LHCN-M2 (cell line): ENCODE measurements around the gene EPB41L1. TPM values are rescaled to one million over a fixed set of nuclear protein-coding genes. Genes with fewer than 3 reads are reported as not detected.
"Not testable (repeated sequence)": the region's sequence is repeated elsewhere in the genome, so short reads cannot be mapped to it uniquely, and the experiment has no call there.

Experiments used
- DNase-seq: peaks from one replicate; pipeline ENCODE4 v3.0.0-alpha.2; 2012; ENCODE audit warnings: low read depth
- total RNA-seq: library from RNA; depleted of rRNA; stranded (reverse); fragments of >200 nt; gene quantifications from 2 replicates; pipeline ENCODE4 v1.2.3, GENCODE V29; 2014

EPB41L1 gene
- total RNA-seq, 1 experiment from 2014 or later = 12.1 TPM

- DNase-seq = no peak
Measured at GRCh38 chr20:36125097-36125496, 29.4 kb upstream of the EPB41L1 start.

GRCh38 chr20:36126836-36127527 lies 27.6 kb upstream of the EPB41L1 start:
- no peak for DNase-seq

- peak; percentile 94 for DNase-seq
Measured at GRCh38 chr20:36128463-36129159, 25.9 kb upstream of the EPB41L1 start.

DNA sequence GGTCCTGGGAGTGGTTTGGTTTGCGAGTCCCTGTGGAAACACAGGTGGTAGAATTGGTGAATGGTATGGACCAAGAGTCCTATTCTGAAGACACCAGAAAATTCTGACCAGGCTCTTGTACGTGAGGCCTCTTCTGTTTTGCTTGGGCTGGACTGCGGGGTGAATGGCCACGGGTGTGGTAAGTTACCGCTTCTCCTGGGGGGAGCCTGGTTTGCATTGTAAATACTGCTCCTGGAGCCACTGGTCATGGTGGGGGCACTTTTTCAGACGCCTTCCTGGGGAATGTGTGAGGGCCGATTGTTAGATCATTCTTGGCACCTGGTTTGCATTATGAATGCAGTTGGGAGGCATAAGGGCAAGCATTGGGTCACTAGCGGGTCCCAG lies 25.4 kb upstream of the EPB41L1 start:
- DNase-seq = no peak

DNA sequence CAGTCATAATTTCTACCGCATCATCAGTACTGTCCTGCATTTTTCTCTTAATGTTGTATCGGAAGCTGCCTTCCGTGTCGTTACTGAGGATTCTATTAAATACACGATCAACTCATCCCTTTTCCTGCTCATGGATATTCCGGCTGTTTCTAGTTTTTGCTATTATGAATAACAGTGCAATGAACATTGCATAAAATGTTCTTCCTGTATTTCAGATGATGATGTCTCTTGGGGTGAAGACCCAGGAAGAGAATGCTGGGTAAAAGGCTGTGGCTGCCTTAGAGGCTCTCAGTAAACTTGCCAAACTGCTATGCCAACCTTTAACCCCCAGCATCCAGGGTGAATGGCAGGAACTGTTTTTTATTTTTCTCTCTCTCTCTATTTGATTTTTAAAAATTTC lies 24.1 kb upstream of the EPB41L1 start:
- DNase-seq = no peak

DNA sequence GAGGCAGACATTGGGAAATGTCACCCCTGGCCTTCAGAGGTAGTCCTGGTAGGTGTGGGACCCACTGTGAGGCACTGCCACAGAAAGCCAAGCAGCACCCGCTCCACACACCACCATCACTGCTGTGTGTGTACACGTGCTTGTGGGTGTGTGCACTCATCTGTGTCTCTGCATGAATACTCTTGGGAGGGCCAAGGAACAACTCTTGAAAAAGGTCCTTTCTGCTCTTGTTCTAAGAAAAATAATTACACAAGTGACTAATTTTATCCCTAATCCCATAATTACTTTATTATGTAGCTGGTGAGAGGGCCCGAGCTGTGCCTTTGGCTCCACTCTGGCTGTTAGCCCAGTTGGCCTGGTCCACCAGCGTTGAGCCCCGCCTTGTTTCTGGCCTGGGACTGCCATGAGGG lies 21.7 kb upstream of the EPB41L1 start:
- DNase-seq = no peak

- no peak for DNase-seq
Measured at GRCh38 chr20:36133821-36134220, 20.7 kb upstream of the EPB41L1 start.

DNA sequence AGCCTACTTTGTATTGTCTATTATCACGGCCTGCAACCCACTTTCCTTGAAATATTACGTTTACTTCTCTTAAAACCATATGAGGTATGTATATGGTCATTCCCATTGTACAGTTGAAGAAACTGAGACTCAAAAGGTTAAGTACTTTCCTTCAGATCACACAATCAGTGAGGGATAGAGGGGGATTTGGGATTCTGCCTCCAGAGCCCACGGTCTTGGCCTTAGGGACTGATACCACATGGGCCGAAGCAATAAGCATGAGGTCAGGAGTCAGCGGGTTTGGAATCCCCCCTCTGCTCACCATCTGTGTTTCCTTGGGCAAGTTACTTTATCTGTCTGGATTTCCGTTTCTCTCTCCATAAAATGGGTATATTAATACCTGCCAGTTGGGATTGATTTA lies 19.4 kb upstream of the EPB41L1 start:
- no peak for DNase-seq

DNA sequence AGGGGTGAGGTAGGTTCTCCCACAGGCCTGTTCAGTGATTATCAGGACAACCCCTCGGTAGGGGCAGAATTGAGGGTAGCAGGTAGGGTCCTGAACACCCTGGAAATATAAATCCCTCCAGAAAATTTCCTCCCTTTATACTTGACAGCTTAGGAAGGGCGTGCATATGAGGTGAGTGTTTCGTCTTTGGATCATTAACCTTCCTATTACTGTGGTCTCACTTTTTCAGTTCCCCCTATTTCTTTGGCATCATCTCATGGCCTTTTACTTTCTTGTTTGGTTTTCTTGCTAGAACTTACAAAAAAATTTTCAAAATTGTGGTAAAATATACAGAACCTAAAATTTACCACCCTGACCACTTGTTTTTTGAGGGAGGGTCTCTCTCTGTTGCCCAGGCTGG lies 18.7 kb upstream of the EPB41L1 start:
- DNase-seq = no peak

GRCh38 chr20:36137313-36137712 lies 17.2 kb upstream of the EPB41L1 start:
- DNase-seq = not testable (repeated sequence)

- DNase-seq = no peak
Measured at GRCh38 chr20:36141310-36141709, 13.2 kb upstream of the EPB41L1 start.

DNA sequence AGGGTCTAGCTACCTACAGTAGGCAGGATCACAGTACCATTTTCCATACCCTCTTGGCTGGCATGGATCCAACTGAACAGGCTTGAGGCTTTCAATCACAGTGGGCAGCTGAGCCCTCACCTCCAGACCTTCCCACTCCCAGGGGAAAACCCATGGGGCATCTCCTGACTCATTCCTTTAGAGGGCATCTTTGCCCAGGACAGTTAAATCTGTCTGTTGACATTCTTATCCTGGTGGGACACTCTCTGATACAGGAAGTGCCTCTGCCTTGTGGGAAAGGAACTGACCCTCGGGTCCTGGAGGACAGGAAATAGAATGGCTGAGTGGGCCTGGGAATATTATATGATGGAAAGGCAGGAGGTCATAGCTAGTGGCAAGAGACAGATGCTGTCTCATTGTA lies 10.2 kb upstream of the EPB41L1 start:
- peak; percentile 63 for DNase-seq

DNA sequence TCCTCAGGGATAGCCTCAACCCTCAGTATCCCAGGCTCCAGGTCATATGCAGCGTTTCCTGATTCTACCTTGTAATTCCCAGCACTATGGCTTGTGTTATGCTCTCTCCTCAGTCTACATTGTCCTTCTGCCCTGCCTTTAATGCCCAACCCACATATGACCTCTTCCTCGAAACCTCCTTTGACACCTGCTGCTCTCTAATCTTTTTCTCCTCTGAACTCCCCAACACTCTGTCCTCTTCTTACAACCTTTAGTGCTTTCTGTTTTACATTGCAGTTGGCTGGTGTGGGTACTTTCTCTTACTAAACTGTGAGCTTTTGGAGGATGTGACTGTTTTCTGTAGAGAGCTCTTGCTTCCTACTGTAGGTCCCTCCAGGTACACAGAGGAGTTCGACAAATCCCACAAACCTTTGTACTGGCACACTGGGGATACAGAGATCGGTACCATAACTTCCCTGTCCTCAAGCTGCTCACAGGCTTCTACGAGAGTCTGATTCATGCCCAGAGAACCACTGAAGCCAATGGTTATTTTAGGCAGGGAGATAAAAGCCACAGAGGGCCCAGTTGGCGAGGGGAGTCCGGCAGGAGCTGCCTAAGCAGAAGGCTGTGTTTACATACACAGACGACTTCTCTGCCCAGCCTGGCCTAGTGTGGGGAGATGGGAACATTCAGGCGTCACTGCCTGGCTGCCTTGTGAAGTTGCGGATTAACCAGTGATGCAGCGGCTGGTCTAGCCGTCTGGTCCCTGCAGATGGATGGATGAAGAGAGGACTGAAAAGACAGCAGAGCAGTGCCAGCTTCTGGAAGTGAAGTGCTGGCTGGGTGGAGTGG lies 8.4 kb upstream of the EPB41L1 start:
- DNase-seq = no peak

DNA sequence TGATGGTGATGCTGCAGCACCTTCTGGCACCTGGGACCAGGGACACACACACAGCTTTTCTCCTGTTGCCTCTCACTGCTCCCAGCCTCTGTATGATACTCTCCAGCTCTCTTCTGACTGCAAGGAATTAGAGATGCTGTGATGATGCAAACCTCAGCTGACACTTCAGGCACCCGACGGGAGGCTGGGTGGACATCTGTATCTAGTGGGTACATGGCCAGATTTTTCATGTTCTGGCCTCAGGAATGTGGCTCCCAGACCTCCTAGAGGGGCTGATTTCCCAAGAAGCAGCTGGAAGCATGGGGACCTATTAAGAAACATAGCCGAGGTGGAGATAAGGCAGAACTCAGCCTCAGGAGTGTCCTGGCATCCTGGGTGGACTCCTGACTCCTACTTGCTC lies 6.8 kb upstream of the EPB41L1 start:
- DNase-seq = peak; percentile 35

- no peak for DNase-seq
Measured at GRCh38 chr20:36148439-36148838, 6.1 kb upstream of the EPB41L1 start.

DNA sequence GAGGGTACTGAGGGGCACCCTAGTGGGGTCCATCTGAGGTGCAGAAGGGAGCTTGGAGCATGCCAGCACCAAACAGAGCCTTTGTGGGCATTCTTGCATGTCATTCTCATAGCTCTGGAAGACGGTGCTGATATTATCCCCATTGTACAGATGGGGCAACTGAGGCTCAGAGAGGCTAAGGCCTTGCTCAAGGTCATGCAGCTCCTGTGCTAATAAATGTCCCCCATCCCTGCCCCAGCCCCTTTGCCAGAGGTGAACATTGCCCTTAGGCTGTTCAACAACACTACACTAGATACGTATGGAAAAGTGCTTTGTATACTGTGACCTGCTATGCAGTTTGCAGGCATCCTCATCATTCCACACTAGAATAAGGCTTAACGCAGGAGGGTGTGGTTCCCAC lies 5.5 kb upstream of the EPB41L1 start:
- DNase-seq = no peak

DNA sequence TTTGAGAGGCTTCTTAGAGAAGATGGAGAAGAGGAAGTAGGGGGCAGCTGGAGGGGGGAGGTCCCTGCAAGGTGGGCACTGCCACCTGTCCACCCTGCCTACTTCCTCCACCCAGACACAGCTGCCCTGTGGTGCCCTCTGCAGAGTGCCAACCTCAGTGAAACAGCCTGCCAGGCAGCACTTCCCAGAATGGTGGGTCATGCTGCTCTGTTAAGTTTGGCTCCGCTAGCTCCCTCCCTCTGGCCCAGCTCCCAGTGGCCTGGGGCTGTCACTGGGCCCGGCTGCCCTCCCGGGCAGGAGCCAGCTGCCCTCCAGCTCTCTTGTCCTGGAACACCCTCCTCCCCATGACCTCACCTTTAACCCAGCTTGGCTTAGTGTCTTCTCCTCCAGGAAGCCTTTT lies 5.1 kb upstream of the EPB41L1 start:
- no peak for DNase-seq

DNA sequence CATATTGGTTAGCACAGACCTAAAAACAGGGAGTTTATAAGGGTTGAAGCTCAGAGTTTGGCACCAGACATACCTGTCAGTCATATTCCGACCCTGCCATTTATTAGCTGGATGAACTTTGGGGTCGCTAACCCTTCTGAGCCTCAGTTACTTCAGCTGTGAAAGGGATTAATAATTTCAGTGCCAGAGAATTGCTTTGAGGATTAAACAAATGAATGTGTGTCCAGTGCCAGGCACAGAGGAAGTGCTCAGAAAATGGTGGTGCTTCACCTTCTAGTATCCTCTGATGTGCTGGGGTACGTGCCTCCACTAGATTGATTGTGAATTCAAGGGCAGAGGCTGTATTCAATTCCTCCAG lies 4.1 kb upstream of the EPB41L1 start:
- DNase-seq = no peak

DNA sequence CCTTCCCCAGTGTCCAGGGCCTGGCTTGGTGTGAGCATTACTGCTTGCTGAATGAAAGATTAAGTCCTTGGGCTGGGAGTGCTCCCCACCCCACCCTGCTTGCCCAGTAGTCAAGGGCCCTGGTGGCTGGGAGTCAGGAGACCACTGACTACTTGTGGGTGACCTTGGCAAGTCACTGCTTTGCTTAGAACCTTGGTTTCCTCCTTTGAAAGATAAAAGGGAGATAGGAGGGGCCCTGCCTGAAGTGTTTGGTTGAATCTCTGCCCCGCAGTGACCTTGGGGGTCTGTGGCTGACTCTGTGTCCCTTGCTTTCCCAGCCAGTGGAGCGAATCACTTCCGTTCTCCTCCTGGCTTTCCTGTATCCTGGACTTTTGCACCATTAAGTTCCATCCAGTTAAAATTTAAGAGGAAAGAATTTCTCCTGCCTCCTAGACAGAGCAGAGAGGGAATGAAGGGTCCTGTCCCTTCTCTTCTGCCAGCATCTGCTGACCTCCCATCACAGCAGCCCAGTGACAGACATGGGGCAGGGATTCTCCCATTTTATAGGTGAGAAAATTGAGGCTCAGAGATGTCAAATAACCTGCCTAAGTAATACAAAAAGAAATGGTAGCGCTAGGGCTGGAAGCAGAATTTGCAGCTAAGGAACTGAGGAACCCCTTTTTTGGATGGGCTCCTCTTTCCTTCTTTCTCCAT lies 3.5 kb upstream of the EPB41L1 start:
- no peak for DNase-seq

DNA sequence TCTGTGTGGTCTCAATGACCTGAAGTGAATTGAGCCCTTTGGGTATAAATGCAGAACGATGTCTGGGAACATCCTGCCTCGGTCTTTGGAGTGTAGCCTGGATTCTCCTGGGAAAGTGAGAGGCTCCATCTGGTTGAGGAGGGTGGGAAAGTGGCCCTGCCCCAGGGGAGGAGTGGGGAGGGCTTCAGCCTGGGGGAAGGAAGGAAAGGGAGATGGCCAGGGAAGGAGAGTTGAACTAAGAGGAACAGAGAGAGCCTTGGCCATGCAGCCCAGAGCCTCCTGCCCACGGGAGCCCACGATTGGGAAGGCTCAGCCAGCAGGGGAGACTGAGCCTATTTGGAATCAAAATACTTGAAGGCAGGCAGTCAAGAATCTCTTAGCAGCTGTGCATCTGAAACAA lies 2.3 kb upstream of the EPB41L1 start:
- no peak for DNase-seq

DNA sequence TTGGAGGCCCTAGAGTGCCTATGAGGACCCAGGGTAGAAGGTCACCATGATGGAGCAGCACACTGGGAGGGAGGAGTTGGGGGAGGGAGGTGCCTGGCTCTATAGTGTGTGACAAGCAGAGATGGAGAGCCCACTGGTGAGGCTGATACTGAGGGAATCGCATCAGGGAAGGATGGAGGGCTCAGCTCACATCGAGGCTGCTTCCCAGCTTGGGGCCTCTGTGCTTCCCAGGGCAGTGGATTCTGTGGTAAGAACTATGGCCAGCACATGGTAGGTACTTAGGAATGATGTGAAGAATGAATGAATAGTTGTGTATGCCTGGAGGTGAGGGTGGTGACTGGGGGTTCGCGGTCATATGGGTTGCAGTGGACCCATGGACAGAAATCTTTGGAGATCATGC lies 1.3 kb upstream of the EPB41L1 start:
- DNase-seq = no peak
